NCI-H524 treated with DMSO at 0.1 percent for 48 hours (cell line): ENCODE measurements around the gene DISP2.

ENCODE experiments used
- DNase-seq: peaks from one replicate; lab custom pipeline; 2025; lab: John Stamatoyannopoulos, UW

The DISP2 gene

GRCh38 chr15:40325700-40326099, 32.3 kb upstream of the DISP2 start:
- DNase-seq, result no peak

DNA sequence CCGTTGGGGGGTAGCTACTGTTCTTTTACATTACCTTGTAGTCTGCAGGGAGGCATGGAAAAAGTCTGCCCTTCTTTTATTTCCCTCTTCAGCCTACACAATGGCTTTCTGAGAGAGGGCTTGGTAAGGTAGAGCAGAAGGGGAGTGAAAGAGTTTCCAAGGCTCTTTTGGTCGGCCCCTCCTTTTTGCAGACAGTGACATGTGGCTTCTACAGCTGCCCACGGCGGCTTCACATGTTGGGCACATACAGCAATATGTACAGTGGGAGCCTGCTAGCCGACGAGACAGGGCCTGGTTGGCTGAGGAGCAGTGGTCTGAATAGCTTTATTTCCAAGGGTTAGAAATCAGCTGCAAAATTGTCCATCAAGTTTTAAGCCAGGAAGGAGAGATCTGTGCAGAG, 30.6 kb upstream of the DISP2 start:
- DNase-seq, result peak; percentile 26

DNA sequence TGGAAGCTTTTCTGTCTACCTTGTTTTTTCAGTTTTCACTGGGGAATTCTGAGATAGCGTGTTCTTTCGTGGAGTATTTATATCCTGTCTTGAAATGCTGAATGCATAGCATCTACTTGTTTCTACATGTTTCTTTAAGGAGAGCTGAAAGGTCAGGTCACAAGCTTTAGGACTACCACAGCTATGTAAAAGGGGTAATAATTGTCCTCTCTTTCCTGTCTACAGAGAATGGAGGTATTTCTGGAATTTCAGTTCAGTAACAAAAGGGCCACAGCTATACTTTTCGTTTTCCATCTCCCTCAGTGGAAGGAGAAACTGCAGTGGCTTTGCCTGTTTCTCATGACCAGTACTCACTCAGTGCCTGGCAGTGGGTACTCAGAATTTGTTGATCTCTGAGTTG, 29.8 kb upstream of the DISP2 start:
- DNase-seq, result no peak

DNA sequence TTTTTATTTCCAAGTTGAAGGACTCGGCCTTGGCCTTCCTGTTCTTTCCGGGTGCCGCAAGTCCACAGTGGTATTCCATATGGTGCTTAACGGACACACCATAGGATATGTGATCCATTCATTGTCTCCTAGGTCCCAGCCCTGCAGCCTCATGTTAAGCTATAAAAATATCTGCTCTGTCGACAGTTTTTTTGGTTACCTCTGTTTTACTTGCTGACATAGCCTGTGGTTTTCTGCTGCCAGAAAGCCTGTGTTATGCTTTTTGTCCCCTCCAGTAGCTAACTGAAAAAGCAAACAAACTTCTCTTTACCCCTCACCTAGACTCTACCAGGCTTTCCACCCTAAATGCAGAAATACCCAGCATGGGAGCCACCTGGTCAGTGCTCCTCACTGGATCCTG, 29.3 kb upstream of the DISP2 start:
- DNase-seq, result no peak

- DNase-seq, result no peak
Measured at GRCh38 chr15:40329804-40330203, 28.2 kb upstream of the DISP2 start.

DNA sequence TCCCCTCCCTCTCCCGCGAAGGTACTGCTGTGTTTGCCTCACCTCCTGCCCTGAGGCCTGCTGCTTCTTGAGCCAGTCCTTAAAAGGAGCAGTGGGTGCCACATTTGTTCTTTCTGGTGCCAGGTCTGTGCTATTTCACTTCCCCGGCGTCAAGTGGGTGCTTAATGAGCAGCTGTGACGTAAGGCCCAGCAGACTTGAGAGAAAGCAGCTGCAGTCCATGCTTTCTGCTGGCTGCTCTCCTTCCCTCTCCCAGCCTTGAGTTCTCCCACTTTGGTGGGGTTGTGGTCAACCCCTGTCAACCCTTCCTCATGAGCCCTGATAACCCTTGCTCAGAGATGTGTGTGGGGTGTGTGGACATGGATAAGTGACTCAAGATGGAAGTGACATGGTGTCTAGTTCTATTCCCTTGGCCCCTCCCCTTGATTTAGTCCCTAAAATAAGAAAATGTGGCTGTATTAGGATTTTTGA, 27.6 kb upstream of the DISP2 start:
- DNase-seq, result peak; percentile 58

GRCh38 chr15:40331026-40331425, 27.0 kb upstream of the DISP2 start:
- DNase-seq, result no peak

DNA sequence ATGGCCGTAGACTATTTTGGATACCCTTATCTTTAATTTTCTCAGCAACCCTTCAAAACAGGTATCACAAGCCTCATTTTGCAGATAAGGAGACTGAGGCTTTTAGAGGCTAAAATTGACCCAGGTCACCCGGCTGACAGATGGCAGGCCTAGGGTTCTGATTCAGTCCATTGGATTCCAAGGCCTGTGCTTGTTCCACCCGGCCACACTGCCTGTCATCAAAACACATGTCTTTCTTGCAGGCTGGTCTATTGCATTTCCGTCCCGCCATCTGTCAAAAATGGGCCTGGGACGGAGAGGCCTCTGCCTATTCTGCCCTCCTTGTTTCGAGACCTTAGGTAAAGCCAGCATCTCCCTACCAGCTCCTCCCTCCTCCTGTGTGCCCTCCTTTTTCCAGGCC, 26.4 kb upstream of the DISP2 start:
- DNase-seq, result no peak

GRCh38 chr15:40332113-40332781, 25.8 kb upstream of the DISP2 start:
- no peak for DNase-seq

DNA sequence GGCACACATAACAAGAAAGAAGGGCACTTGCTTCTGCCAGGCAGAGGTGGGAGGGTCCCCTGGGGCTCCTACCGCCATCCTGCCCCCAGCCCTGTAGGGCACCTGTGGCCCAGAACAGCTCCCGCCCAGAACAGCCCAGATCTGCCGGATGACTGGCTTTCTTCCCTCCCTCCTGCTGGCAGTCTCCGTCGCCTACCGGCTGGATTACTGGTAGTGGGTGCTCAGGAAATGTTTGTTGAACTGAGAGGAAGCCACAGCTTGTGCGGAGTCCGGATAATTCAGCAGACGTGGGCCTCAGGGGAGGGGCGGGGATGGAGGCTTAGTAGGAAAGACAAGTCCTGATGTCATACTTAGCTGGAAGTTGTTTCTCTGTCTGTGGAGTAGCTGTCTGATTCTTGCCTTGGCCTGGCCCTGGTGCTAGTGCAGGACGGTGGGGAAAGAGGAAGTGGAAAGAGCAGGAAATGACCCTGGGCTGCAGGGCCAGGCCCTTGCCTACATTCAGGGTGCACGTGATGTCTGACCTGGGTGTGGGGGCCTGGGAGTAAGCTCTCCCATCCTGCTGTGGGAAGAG, 24.0 kb upstream of the DISP2 start:
- no peak for DNase-seq

GRCh38 chr15:40334541-40334940, 23.5 kb upstream of the DISP2 start:
- DNase-seq, result no peak

- no peak for DNase-seq
Measured at GRCh38 chr15:40334941-40335795, 22.9 kb upstream of the DISP2 start.

DNA sequence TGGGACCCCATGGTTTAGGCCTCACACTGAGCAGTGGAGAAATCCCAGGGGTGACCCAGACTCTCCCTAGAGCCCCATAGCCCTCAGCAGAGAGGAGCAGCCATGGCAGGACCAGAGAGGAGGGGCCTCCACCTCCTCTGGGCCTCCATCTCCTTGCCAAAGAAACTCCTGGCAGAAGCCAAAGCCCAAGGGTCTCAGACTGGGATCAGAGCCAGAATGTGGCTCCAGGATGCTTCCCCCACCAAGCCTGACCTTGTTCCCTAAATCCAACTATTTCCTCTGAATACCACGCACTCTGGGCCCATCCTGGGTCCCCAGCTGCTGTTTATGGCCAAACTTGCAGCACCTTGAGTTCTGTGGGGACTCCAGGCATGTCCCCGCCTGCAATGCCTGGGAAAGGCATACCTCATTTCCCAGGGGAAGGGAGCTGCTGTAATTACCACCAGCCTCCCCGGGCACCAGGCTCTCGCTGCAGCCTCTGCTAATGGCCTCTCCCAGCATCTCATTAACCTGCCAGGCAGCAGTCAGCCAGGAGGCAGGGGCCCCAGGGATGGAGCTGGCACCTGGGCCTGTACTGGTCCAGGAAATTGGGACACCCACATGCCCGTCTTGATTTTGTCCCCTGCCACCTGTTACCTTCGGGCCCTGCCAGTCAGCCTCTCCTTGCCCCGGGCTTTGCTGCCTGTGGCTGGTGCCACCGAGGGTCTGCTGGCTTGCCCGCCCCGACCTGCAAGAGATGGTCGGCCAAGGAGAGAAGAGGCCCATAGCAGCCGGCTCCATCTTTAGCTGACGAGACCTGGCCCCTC, 21.9 kb upstream of the DISP2 start:
- no peak for DNase-seq

DNA sequence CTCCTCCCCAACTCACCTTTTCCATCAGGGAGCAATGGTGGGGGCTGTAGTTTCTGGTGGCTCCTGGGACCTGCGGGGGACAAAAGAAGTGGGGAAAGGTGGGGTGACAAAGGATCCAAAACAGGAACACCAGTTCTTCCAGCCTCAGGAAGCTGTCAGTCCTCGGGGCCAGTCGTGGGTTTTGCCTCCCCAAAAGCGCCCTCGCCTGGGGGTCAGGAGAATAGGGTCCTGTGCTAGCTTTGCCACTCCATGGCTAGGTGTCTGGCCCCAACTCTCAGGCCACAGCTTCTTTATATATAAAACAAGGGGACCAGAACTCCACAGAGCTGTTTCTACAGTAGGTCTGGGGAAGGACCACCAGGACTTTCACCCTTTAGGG, 21.3 kb upstream of the DISP2 start:
- no peak for DNase-seq

DNA sequence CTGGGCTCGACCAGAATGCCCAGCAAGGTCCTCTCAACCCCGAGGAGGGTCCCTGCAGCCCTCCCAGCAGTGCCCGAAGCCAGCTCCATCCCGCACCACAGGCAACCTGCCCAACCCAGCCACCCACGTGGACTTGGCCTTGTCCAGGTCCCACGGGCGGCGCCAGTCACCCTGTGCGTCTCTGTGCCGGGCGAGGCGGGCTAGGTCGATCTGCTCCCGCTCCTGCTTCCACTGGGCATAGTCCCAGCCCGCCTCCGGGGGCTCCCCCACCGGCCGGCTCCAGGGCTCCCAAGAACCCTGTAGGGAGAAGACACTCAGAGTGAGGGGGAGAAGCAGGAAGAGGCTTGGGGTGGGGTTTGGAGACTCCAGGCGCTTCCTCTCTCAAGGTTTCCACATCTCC, 20.4 kb upstream of the DISP2 start:
- DNase-seq, result no peak

DNA sequence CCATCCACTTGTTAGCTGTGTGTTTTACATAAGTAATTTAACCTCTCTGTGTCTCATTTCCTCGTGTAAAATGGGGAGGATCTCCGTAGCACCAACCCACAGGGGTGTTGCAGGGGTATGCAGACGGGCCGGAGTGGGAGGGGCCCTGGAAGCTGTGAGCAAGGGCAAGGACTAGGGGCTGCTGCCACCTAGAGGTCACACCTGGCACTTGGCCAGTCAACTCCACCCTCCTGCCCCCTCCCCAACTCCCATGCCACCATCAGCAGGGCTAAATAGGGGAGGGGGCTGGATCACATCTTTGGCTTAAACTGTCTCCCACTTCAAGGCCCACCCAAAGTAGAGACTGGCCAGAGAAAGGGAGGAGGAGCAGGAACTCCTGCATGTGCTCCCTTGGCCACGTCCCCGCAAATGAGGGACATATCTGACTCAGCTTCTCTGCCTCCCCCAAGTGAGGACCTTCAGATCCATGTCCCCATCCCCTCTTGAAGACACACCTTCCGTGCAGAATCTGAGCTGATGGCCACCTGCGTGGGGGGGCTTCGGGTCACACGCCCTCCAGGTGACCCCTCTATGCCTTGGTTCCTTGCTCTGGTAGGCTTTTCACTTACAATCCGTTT, 19.9 kb upstream of the DISP2 start:
- no peak for DNase-seq

DNA sequence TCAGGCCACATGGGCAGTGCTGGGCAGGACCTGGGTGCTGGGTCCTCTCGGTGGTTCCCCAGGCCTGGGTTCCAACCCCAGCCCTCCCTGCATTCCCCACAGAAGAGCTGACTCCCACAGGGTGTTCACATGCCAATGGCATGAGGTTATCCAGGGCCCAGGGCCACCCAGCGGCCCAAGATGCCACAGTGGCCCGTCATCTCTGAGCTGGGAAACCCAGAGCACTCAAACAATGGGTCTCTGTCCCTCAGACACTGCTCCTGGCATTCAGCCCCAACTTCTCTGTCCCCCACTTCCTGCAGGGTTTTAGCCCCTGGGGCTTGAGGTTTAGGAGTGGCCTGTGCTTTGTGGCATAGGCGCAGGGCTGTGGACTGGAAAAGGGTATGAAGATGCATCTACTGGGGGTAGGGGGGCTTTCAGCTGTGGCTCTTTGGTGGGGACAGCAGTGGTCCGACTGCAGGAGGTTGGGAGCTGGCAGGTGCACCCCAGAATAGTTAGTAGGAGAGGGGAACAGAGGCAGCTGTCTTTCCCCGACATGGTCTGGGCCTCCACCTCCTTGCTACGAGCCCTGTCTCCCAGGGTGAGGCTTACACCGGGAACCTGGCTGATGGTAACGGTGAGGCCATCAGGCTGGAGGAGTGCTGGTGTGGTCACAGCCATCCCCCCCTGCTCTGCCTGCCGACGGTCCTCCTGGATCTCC, 18.9 kb upstream of the DISP2 start:
- DNase-seq, result no peak

DNA sequence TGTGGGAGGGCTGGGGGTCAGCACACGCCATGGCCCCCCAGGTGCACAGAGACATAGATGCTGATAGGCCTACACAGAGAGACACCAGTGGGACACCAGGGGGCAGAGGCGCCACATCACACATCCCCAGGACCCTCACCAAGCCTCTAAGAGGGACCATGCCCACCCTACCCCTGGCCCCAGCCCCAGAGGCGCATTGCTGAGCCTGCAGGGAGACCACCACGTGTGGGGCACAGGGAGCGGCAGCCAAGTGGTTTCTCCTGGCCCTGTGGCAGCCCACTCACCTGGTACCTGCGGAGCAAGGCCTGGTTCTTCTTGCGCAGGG, 18.4 kb upstream of the DISP2 start:
- DNase-seq, result no peak

- no peak for DNase-seq
Measured at GRCh38 chr15:40340038-40340739, 17.8 kb upstream of the DISP2 start.

DNA sequence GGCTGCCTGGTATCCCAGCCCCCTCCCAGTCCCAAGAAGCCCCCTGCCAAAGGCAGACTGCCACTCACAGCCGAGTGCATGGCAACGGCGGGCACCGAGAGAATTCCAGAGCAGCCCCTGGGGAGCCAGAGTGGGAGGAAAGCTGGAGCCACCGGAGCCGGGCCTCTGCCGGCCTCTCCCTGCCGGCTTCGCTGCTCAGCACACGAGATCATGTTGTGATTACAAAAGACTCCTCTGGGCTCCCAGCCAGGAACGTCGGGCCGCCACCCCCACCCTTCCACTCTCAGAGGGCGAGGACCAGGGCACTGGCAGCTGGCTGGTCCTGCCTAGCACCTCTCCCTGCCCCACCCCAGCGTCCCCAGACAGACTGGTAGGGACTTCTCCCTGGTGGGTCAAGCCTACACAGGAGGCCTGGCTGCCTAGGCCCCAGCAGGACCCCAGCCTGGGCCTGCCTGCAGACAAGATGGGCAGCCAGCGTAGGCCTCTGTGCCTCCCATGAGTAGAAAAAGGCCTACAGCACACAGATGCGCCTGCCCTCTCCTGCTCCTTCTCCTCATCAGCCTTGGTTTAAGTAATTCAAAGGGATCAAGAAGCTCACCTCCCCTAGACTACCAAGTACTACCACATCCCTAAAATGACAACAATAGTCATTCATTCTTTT, 17.1 kb upstream of the DISP2 start, which contains the start of gene CCDC9B:
Gene CCDC9B (minus strand): TSS at position 200 of the 661 bp plus-strand sequence. CDS start 120 bp downstream, at position 80.
- peak; percentile 52 for DNase-seq
